SK-N-MC (cell line): ENCODE results near the gene SLC9A7.

Source experiments
- EZH2 ChIP-seq: fragments of 200-600 bp; sonication (generic); IDR thresholded peaks from one replicate; pipeline ENCODE4 v1.6.1; 2017; ENCODE audit warnings: antibody characterized with exemption
- POLR2AphosphoS5 ChIP-seq: IDR thresholded peaks from 2 replicates; pipeline ENCODE4 v1.6.1; 2012; ENCODE audit warnings: mild to moderate bottlenecking, low read depth, low read length, borderline replicate concordance

GRCh38 chrX:46587158-46587557, 171.8 kb downstream of the SLC9A7 start:
- TF ChIP-seq POLR2AphosphoS5, result no peak
- no peak for TF ChIP-seq EZH2
